Activated naive CD8-positive, alpha-beta T cell treated with anti-CD3 and anti-CD28 coated beads for 36 hours (primary cell): Measurements from ENCODE around the gene CALD1. TPM values are rescaled to one million over a fixed set of nuclear protein-coding genes. Genes with fewer than 3 reads are reported as not detected.

Experiments
- DNase-seq: peaks from one replicate; pipeline ENCODE4 v3.0.0; 2021
- H3K27ac Mint-ChIP-seq: one replicate; pipeline ENCODE4 v1.8.0; 2022; ENCODE audit warnings: mild to moderate bottlenecking, moderate library complexity, mixed read lengths
- H3K27me3 Mint-ChIP-seq: one replicate; pipeline ENCODE4 v1.8.0; 2022; ENCODE audit warnings: mild to moderate bottlenecking, mixed read lengths
- H3K36me3 Mint-ChIP-seq: one replicate; pipeline ENCODE4 v1.8.0; 2021; ENCODE audit warnings: mild to moderate bottlenecking, mixed read lengths
- H3K4me1 Mint-ChIP-seq: one replicate; pipeline ENCODE4 v1.8.0; 2021; ENCODE audit warnings: mixed read lengths
- H3K4me3 Mint-ChIP-seq: one replicate; pipeline ENCODE4 v1.8.0; 2022; ENCODE audit warnings: mild to moderate bottlenecking, moderate library complexity, mixed read lengths
- H3K9me3 Mint-ChIP-seq: one replicate; pipeline ENCODE4 v1.8.0; 2022; ENCODE audit warnings: mixed read lengths
- total RNA-seq, 2 experiments: library from RNA; stranded (reverse); gene quantifications; one replicate each; pipeline ENCODE4 v1.2.3, GENCODE V29; 2021

Gene CALD1
- total RNA-seq, 2 experiments from 2014 or later = 1.1 TPM

DNA sequence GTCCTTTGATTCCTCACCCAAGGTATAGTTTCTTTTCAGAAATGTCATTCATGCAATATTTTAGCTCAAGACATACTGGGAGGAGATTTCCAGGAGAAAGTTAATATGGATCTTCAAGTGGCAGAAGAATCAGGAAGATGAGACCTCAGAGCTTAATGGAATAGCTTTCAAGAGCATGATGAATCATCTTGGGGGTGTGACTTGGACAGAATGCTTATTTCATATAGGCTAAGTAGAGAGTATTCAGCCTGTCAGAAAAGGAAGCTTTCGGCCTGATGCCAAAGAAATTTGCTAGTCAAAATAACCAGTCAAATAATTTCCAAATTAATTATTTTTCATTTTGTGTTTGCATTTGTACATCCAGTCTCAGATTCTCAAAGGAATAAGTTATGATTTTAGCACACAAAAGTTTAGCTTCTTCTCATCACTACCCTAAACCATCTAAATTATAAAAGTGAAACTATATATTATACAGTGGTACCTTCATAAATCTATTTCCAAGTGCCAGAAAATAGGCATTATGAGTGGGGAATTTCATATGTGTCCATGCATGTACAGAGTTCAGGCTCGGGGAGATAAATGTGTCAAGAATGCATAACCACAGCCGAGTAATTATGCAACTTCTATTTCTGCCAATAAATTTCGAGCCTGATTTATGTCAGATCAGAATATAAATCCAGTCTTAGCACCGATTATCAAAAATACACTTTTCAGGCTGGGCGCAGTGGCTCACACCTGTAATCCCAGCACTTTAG, 27.3 kb upstream of the CALD1 start:
- H3K4me3 Mint-ChIP-seq = no peak overlapping the region
- H3K9me3 Mint-ChIP-seq = no peaks in the 10 kb centered on the region
- no peak overlapping the region for H3K27ac Mint-ChIP-seq
- no peak for DNase-seq
- no peaks in the 10 kb centered on the region for H3K27me3 Mint-ChIP-seq
- H3K4me1 Mint-ChIP-seq = peaks cover 3% of the 10 kb centered on the region
- no peaks in the 10 kb centered on the region for H3K36me3 Mint-ChIP-seq

- Mint-ChIP-seq H3K27me3 (no peaks in the 10 kb centered on the region), H3K4me3 (no peak overlapping the region), H3K4me1 (no peaks in the 10 kb centered on the region), H3K27ac (no peak overlapping the region), H3K9me3 (no peaks in the 10 kb centered on the region), H3K36me3 (no peaks in the 10 kb centered on the region)
- DNase-seq = peak; percentile 19
These were observed 23.9 kb upstream of the CALD1 start for GRCh38 chr7:134755422-134756022.

DNA sequence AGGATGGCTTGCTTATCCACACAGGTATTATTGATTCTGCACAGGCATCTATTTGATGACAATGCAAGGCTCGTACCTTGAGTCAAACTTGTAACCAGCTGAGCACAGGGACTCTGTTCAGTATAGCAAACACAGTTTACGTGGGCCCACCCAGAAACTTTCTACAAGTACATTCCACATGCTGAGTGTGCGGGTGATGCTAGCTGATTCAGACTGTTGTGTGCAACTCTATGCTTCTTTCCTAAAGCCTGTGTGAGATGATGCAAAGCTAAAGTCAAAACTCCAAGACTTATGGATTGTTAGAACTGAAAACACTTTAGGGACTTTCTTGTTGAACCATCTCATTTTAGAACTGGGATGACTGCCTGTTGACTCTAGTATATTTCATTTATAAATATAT, 21.5 kb upstream of the CALD1 start:
- Mint-ChIP-seq H3K4me1 (no peaks in the 10 kb centered on the region), H3K36me3 (no peaks in the 10 kb centered on the region), H3K9me3 (no peaks in the 10 kb centered on the region), H3K27me3 (no peaks in the 10 kb centered on the region), H3K4me3 (no peak overlapping the region), H3K27ac (no peak overlapping the region)
- DNase-seq = no peak

GRCh38 chr7:134758981-134759380, 20.5 kb upstream of the CALD1 start:
- H3K36me3 Mint-ChIP-seq = no peaks in the 10 kb centered on the region
- no peak for DNase-seq
- no peak overlapping the region for H3K27ac Mint-ChIP-seq
- no peaks in the 10 kb centered on the region for H3K27me3 Mint-ChIP-seq
- no peaks in the 10 kb centered on the region for H3K9me3 Mint-ChIP-seq
- no peaks in the 10 kb centered on the region for H3K4me1 Mint-ChIP-seq
- H3K4me3 Mint-ChIP-seq = no peak overlapping the region

DNA sequence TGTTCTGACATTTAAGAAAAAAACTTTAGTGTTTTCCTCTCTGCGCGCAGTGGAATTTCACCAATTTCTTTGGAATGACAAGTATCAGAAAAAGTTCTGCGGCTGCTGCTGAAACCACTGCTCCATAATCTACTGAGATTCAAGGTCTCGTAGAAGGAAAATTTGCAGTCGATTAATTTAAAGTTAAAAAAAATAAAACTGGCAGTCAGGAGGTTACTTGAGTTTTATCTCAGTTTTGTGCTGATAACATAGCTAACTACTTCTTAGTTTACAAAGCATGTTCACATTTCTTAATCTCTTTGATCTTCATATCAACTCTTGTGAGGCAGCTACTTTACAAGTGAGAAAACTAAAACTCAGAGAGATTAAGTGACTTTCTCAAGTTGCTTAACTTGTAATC, 18.2 kb upstream of the CALD1 start:
- Mint-ChIP-seq H3K4me1 (no peaks in the 10 kb centered on the region), H3K9me3 (no peaks in the 10 kb centered on the region), H3K36me3 (no peaks in the 10 kb centered on the region), H3K27me3 (no peaks in the 10 kb centered on the region), H3K27ac (no peak overlapping the region), H3K4me3 (no peak overlapping the region)
- no peak for DNase-seq

- Mint-ChIP-seq H3K36me3 (no peaks in the 10 kb centered on the region), H3K27me3 (no peaks in the 10 kb centered on the region), H3K9me3 (no peaks in the 10 kb centered on the region), H3K27ac (peak overlapping the region; percentile 9), H3K4me1 (no peaks in the 10 kb centered on the region), H3K4me3 (no peak overlapping the region)
- DNase-seq = no peak
These were observed 15.5 kb upstream of the CALD1 start for GRCh38 chr7:134763960-134764359.

DNA sequence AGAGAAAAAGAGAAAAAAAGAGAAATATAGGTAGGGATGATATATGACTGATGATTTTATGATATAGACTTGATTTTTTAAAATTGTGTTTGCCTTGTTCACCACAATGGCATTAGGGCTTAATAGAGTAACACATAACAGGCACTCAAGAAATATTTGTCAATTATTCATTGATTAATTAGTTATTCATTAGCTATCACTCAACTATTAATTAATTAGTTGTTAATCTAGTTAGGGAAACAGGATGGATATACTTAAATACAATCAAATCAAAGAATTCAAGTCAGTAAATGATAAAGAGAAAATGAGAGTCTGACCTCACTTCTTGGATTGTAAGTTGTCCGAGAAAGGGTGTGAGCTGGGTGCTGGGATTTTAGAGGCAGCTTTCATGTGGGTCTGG, 15.1 kb upstream of the CALD1 start:
- H3K9me3 Mint-ChIP-seq = no peaks in the 10 kb centered on the region
- H3K27ac Mint-ChIP-seq = no peak overlapping the region
- H3K4me3 Mint-ChIP-seq = no peak overlapping the region
- no peaks in the 10 kb centered on the region for H3K4me1 Mint-ChIP-seq
- DNase-seq = no peak
- H3K27me3 Mint-ChIP-seq = no peaks in the 10 kb centered on the region
- no peaks in the 10 kb centered on the region for H3K36me3 Mint-ChIP-seq

DNA sequence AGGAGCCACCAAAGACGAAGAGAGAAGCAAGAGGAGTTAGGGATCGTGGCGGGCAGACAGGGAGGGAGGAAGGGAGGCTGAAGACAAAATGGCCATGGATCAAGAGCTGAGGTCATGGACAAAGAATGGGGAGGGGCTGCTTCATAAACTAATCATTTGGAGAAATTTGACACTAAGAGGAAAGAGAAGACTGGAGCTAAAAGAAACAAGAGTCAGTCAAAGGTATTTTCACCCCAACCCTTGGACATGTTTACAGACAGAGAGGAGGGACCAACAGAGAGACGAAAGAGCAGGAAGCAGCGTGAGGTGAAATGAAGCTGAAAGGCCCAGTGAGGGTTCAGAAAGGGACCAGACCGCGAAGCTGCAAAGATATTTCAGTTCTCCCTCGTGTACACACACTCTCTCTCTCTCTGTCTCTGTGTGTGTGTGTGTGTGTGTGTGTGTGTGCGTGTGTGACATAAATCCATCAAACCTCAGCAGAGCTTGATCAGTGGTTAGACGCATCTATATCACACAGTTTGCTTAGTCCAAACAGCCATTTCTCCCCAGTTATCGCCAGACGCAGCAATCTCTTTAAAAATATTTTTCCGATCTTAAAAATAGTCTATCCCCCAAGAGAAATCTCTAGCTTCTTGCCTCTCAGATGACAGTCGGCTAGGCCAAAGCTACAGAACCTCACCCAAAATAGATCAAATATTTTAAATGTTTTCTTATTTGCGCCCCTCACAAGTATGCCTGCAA, 12.5 kb upstream of the CALD1 start:
- Mint-ChIP-seq H3K27me3 (no peaks in the 10 kb centered on the region), H3K9me3 (no peaks in the 10 kb centered on the region), H3K27ac (no peak overlapping the region), H3K4me3 (no peak overlapping the region), H3K4me1 (no peaks in the 10 kb centered on the region), H3K36me3 (no peaks in the 10 kb centered on the region)
- no peak for DNase-seq

DNA sequence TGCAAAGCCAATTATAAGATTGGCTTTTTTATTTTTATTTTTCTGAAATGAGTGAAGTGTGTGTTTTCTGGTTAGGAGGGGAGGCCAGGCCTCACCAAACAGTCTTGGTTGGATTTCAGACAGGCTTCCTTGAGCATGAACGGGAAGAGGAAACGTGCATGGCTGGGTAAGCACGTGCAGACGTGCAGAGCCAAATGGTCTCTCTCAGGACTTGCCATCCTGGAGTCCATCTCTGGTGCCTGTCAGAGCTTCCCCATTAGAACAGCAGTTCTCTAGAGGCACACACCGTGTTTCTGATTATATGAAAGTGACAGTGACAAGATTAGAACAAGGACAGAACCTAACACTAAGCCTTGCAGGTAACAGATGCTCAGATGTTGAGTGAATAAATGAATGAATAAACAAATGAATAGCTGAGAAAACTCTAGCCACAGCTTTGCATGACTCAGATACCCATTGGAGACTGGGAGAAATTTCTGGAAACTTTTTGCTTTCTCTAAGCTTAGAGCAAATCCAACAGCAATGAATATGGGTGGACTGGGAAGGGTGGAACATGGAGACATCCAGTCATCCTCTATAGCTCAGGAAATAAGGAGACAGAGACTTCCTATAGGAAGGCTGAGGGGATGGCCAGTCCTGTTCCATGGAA, 11.8 kb upstream of the CALD1 start:
- H3K27me3 Mint-ChIP-seq = no peaks in the 10 kb centered on the region

GRCh38 chr7:134768243-134768642, 11.2 kb upstream of the CALD1 start:
- H3K27me3 Mint-ChIP-seq = no peaks in the 10 kb centered on the region

More for the DNA sequence above, 11.8 kb upstream of the CALD1 start:
- Mint-ChIP-seq H3K4me3 (no peak overlapping the region), H3K4me1 (no peaks in the 10 kb centered on the region), H3K27ac (no peak overlapping the region), H3K9me3 (no peaks in the 10 kb centered on the region), H3K36me3 (no peaks in the 10 kb centered on the region)
- DNase-seq = no peak

GRCh38 chr7:134770676-134771075, 8.8 kb upstream of the CALD1 start:
- H3K27ac Mint-ChIP-seq = no peak overlapping the region

More at GRCh38 chr7:134768243-134768642, 11.2 kb upstream of the CALD1 start:
- no peak for DNase-seq
- Mint-ChIP-seq H3K36me3 (no peaks in the 10 kb centered on the region), H3K27ac (no peak overlapping the region), H3K9me3 (no peaks in the 10 kb centered on the region), H3K4me1 (no peaks in the 10 kb centered on the region), H3K4me3 (no peak overlapping the region)

GRCh38 chr7:134771111-134771510, 8.3 kb upstream of the CALD1 start:
- Mint-ChIP-seq H3K36me3 (no peaks in the 10 kb centered on the region), H3K27me3 (no peaks in the 10 kb centered on the region)

More at GRCh38 chr7:134770676-134771075, 8.8 kb upstream of the CALD1 start:
- no peaks in the 10 kb centered on the region for H3K36me3 Mint-ChIP-seq
- DNase-seq = no peak
- no peaks in the 10 kb centered on the region for H3K4me1 Mint-ChIP-seq
- H3K27me3 Mint-ChIP-seq = no peaks in the 10 kb centered on the region
- no peaks in the 10 kb centered on the region for H3K9me3 Mint-ChIP-seq
- no peak overlapping the region for H3K4me3 Mint-ChIP-seq

GRCh38 chr7:134771889-134772288, 7.5 kb upstream of the CALD1 start:
- Mint-ChIP-seq H3K27ac (no peak overlapping the region), H3K9me3 (no peaks in the 10 kb centered on the region), H3K4me1 (no peaks in the 10 kb centered on the region), H3K4me3 (no peak overlapping the region), H3K27me3 (no peaks in the 10 kb centered on the region), H3K36me3 (no peaks in the 10 kb centered on the region)
- no peak for DNase-seq

More at GRCh38 chr7:134771111-134771510, 8.3 kb upstream of the CALD1 start:
- no peak for DNase-seq
- Mint-ChIP-seq H3K27ac (no peak overlapping the region), H3K4me3 (no peak overlapping the region), H3K9me3 (no peaks in the 10 kb centered on the region), H3K4me1 (no peaks in the 10 kb centered on the region)

DNA sequence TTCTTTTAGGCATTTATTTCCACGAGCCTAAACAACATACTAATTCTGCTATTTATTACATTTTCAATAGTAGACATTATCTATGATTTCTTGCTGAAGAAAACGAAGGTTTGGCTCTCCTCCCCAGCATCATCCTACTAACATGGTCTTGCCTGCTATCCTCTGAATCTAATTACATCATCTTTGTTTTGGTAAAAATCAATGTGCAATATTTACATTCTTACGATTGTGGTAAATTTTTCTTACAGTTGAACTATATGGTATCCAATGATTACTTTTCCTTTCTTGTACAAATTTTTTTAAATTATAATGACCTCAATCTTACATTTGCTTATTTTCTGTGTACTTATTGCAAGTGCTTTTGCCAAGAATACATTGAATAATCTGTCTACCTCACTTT, 7.0 kb upstream of the CALD1 start:
- Mint-ChIP-seq H3K27ac (no peak overlapping the region), H3K27me3 (no peaks in the 10 kb centered on the region), H3K4me1 (no peaks in the 10 kb centered on the region), H3K9me3 (no peaks in the 10 kb centered on the region), H3K36me3 (no peaks in the 10 kb centered on the region), H3K4me3 (no peak overlapping the region)
- no peak for DNase-seq

- no peak overlapping the region for H3K4me3 Mint-ChIP-seq
- no peaks in the 10 kb centered on the region for H3K36me3 Mint-ChIP-seq
- H3K27ac Mint-ChIP-seq = no peak overlapping the region
- no peaks in the 10 kb centered on the region for H3K4me1 Mint-ChIP-seq
- H3K9me3 Mint-ChIP-seq = no peaks in the 10 kb centered on the region
- H3K27me3 Mint-ChIP-seq = no peaks in the 10 kb centered on the region
- DNase-seq = no peak
These were observed 6.3 kb upstream of the CALD1 start for GRCh38 chr7:134773164-134773563.
